ENCODE data around the gene TMEM119. TPM values are rescaled to one million over a fixed set of nuclear protein-coding genes. Genes with fewer than 3 reads are reported as not detected.
A peak's percentile ranks its signal among the peaks of the same experiment; 100 is the strongest.

The TMEM119 gene
- total RNA-seq, 2 donors from 2014 or later: 7.2 to 8.8 TPM

DNA sequence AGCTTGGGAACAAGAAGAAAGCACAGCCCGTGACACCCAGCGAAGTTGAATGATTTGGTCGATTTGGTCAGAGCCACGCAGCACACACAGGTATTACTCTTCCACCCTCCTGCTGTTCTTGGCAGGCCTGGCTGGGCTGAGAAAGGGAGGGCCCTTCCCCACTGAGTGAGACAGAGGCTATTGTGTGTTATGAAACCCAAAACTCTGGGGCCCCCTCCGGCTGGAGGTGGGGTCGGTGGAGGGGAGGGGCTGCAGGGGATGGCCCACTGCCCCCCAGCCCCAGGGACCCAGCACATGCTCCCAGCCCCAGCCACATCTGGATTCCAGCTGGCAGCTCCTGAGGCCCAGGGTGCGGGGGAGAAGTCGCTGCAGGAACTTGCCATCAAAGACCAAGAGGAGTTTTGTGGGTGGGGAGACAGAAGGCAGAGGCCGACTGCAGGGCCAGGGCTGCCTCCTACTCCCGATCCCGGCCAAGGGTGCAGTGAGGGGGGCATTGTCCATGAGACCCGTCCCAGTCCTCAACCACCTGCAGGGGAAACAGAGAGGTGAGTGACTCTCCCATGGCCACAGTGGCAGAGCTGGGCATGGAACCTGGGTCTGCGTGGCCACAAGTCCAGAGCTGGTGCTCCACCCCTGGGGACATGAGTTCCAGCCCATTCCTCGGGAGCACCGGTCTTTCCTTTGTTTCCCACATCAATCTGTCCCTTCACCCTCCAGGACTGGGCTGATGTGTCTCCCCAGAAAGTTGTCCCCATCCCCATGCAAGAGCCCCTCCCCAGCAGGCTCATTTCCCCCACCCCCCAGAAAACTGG lies 8.7 kb downstream of the TMEM119 start:
- Histone ChIP-seq H3K4me3 (no peak overlapping the region), H3K4me1 (no peaks in the 10 kb centered on the region), H3K36me3 (no peaks in the 10 kb centered on the region), H3K27me3 (no peaks in the 10 kb centered on the region), H3K9ac (ENCODE audit: low read depth in 2 of 2, low read length in 2 of 2) (peak overlapping the region in 1 of 2 donors; percentile 24), H3K27ac (no peak overlapping the region), H3K9me3 (no peaks in the 10 kb centered on the region)
- intact Hi-C loops (cut with DNase I): no loop called here
- TF ChIP-seq, protein P1, sequence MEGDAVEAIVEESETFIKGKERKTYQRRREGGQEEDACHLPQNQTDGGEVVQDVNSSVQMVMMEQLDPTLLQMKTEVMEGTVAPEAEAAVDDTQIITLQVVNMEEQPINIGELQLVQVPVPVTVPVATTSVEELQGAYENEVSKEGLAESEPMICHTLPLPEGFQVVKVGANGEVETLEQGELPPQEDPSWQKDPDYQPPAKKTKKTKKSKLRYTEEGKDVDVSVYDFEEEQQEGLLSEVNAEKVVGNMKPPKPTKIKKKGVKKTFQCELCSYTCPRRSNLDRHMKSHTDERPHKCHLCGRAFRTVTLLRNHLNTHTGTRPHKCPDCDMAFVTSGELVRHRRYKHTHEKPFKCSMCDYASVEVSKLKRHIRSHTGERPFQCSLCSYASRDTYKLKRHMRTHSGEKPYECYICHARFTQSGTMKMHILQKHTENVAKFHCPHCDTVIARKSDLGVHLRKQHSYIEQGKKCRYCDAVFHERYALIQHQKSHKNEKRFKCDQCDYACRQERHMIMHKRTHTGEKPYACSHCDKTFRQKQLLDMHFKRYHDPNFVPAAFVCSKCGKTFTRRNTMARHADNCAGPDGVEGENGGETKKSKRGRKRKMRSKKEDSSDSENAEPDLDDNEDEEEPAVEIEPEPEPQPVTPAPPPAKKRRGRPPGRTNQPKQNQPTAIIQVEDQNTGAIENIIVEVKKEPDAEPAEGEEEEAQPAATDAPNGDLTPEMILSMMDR (IDR thresholded peaks at IDR 0.05): no peak
- no peak for DNase-seq

DNA sequence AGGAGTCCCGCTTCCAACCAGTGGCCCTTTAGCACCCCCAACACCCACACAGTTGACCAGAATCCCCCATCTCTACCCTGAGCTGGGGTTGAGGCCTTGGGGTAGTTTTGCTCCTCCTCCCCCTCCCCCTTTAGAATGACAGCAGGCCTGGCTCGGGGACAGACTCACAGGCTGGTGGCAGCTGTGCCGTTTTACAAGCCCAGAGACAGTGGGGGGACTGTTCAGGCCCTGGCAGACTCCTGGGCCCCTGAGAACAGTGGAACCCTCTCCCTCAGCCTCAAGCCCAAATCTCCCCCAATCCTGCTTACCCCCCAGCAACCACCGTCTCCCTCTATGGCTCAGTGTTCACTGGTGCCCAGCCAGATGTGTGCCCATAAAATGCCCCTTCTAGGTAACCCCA lies 10.1 kb downstream of the TMEM119 start:
- Histone ChIP-seq H3K9me3 (no peaks in the 10 kb centered on the region), H3K27me3 (no peaks in the 10 kb centered on the region), H3K9ac (ENCODE audit: low read depth in 2 of 2, low read length in 2 of 2) (no peak overlapping the region), H3K27ac (no peak overlapping the region), H3K4me1 (no peaks in the 10 kb centered on the region), H3K4me3 (no peak overlapping the region), H3K36me3 (no peaks in the 10 kb centered on the region)
- no peak for DNase-seq
- TF ChIP-seq, protein P1 (IDR thresholded peaks at IDR 0.05): no peak
- intact Hi-C loops (cut with DNase I): no loop called here

DNA sequence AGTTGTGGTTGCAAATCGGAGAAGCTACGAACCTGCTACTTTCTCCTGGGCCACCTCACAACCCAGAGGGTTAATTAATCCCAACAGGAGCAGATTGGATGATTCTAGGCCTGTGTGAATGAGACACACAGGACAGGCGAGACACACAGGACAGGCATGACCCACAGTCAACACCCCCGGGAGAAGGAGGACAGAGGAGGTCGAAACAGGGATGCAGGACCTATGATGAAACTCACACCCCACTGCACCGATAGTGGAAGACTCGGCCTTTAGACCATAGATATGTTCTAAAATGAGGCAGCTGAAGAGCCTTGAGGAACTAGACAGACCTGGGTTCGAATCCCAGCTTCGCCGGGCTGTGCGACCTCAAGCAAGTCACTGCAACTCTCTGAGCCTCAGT lies 11.6 kb downstream of the TMEM119 start:
- H3K9ac ChIP-seq (ENCODE audit: low read depth in 2 of 2, low read length in 2 of 2): no peak overlapping the region

DNA sequence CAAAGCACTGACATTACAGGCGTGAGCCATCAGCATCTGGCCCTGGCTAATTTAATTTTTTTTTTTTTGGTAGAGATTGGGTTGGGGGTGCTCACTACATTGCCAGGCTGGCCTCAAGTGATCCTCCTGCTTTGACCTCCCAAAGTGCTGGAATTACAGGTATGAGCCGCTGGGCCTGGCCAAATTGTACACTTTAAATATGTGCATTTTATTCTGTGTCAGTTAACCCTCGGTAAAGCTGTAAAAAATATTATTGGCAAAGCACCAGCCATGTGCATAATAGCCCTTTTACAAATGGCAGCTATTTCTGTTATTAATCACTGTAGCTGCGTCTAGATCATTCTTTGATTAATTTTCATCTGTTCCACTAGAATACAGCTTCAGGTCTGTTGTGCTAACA lies 12.0 kb downstream of the TMEM119 start:
- no peaks in the 10 kb centered on the region for H3K4me1 ChIP-seq
- no peaks in the 10 kb centered on the region for H3K9me3 ChIP-seq
- intact Hi-C loops (cut with DNase I): no loop called here
- no peak overlapping the region for H3K9ac ChIP-seq (ENCODE audit: low read depth in 2 of 2, low read length in 2 of 2)
- no peaks in the 10 kb centered on the region for H3K36me3 ChIP-seq
- H3K4me3 ChIP-seq: no peak overlapping the region
- H3K27ac ChIP-seq: no peak overlapping the region
- TF ChIP-seq, protein P1 (IDR thresholded peaks at IDR 0.05): no peak
- H3K27me3 ChIP-seq: no peaks in the 10 kb centered on the region
- DNase-seq: no peak

More for the DNA sequence above, 11.6 kb downstream of the TMEM119 start:
- H3K9me3 ChIP-seq: no peaks in the 10 kb centered on the region
- TF ChIP-seq, protein P1 (IDR thresholded peaks at IDR 0.05): no peak
- intact Hi-C loops (cut with DNase I): no loop called here
- no peaks in the 10 kb centered on the region for H3K27me3 ChIP-seq
- H3K4me1 ChIP-seq: no peaks in the 10 kb centered on the region
- no peaks in the 10 kb centered on the region for H3K36me3 ChIP-seq
- DNase-seq: no peak
- no peak overlapping the region for H3K27ac ChIP-seq
- no peak overlapping the region for H3K4me3 ChIP-seq

DNA sequence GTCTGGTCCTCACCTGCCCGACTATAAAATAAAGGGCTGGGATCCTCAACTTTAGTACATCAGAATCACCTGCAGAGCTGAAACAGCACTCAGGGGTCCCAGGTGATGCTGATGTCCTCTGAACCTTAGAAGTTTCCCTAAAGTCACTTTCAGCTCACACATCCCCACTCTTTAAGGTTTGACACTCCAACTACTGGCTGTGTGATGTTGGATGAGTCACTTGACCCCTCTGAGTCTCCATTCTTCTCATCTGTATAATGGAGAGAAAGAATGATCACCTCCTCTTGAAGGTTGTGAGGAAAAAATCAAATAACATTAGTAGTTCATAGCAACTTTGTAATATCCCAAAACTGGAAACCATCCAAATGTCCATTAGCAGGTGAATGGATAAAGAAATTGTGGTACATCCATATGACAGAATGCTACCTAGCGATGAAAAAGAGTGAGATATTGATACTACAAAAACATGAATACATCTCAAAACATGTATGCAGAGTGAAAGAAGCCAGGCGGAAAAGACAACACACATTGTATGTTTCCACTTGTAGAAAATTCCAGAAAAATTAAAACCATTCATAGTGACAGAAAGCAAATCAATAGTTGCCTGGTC lies 13.3 kb downstream of the TMEM119 start:
- Histone ChIP-seq H3K9ac (ENCODE audit: low read depth in 2 of 2, low read length in 2 of 2) (no peak overlapping the region), H3K36me3 (no peaks in the 10 kb centered on the region), H3K4me1 (no peaks in the 10 kb centered on the region), H3K27ac (no peak overlapping the region), H3K9me3 (no peaks in the 10 kb centered on the region), H3K4me3 (no peak overlapping the region), H3K27me3 (no peaks in the 10 kb centered on the region)
- intact Hi-C loops (cut with DNase I): no loop called here
- DNase-seq: no peak
- TF ChIP-seq, protein P1 (IDR thresholded peaks at IDR 0.05): no peak
